GM23338 (cell line): Measurements from ENCODE around the gene C8G.

Experiments
- CREB1 ChIP-seq: fragments of 250-450 bp; sonication (Bioruptor Pico); IDR thresholded peaks from 2 replicates; pipeline ENCODE4 v1.5.0; 2020; ENCODE audit warnings: low read depth, mild to moderate bottlenecking, moderate library complexity
- EZH2 ChIP-seq: fragments of 200-600 bp; sonication (generic); IDR thresholded peaks from one replicate; pipeline ENCODE4 v1.8.0; 2017; ENCODE audit warnings: antibody characterized with exemption, mild to moderate bottlenecking, low read depth; ENCODE audit not compliant: unreplicated experiment
- EZH2phosphoT487 ChIP-seq: fragments of 200-600 bp; sonication (generic); IDR thresholded peaks from one replicate; pipeline ENCODE4 v1.8.1; 2018; ENCODE audit warnings: antibody characterized with exemption; ENCODE audit not compliant: unreplicated experiment
- JUNB ChIP-seq: IDR thresholded peaks from one replicate; pipeline ENCODE4 v1.6.1; 2016; ENCODE audit warnings: antibody characterized with exemption; ENCODE audit not compliant: unreplicated experiment
- POLR2AphosphoS5 ChIP-seq: IDR thresholded peaks from 2 replicates; pipeline ENCODE4 v1.6.1; 2016; ENCODE audit warnings: antibody characterized with exemption, low read depth
- STAT1 ChIP-seq: IDR thresholded peaks from one replicate; pipeline ENCODE4 v1.6.1; 2016; ENCODE audit warnings: antibody characterized with exemption; ENCODE audit not compliant: unreplicated experiment
- TF ChIP-seq, protein P1 (sequence below), 2 experiments: fragments of 200-600 bp in 1 of 2; sonication (generic) in 1 of 2; conservative IDR thresholded peaks; 2 replicates each; pipeline versions ENCODE4 v1.5.1 to v1.6.1; 2016 to 2017; ENCODE audit warnings: antibody characterized with exemption in 2 of 2, low read depth in 2 of 2, mild to moderate bottlenecking in 2 of 2, moderate library complexity in 1 of 2
- TF ChIP-seq, protein P2 (sequence below): IDR thresholded peaks from one replicate; pipeline ENCODE4 v1.6.1; 2018; ENCODE audit warnings: antibody characterized with exemption; ENCODE audit not compliant: unreplicated experiment

DNA sequence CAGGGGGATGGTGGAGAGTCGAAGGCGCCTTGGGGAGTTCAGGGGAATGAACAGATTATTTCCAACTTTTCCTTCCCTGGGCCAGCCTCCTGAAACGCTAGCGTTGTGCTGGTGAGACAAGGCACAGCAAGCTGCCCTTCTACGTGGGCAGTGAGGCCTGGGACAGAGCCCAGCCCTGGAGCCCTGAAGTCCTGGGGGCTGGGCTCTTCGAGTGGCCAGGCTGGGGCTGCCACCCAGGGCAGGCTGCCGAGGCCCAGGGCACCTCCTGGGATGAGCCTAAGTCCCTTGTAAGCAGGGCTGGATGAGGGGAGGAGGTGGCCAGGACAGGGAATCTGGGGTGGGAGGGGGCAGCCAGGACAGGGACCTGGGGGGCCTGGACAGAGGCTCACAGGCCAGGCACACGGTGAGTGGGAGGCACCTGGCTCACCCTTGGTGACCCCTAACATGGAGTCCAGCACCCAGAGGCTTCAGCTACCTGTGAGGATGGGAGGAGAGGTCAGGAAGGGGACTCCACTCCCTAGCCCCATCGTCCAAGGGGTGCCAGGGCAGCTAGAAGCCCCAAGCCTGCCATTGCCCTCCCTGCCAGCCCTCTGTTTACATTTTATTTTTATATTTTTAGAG is 5.7 kb downstream of the C8G start:
- TF ChIP-seq, protein P1, sequence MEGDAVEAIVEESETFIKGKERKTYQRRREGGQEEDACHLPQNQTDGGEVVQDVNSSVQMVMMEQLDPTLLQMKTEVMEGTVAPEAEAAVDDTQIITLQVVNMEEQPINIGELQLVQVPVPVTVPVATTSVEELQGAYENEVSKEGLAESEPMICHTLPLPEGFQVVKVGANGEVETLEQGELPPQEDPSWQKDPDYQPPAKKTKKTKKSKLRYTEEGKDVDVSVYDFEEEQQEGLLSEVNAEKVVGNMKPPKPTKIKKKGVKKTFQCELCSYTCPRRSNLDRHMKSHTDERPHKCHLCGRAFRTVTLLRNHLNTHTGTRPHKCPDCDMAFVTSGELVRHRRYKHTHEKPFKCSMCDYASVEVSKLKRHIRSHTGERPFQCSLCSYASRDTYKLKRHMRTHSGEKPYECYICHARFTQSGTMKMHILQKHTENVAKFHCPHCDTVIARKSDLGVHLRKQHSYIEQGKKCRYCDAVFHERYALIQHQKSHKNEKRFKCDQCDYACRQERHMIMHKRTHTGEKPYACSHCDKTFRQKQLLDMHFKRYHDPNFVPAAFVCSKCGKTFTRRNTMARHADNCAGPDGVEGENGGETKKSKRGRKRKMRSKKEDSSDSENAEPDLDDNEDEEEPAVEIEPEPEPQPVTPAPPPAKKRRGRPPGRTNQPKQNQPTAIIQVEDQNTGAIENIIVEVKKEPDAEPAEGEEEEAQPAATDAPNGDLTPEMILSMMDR (conservative IDR thresholded peaks at IDR 0.05; ENCODE audit: low read depth in 2 of 2) = no peak
- no peak for TF ChIP-seq POLR2AphosphoS5
- TF ChIP-seq EZH2 = no peak
- no peak for TF ChIP-seq STAT1
- TF ChIP-seq, protein P2, sequence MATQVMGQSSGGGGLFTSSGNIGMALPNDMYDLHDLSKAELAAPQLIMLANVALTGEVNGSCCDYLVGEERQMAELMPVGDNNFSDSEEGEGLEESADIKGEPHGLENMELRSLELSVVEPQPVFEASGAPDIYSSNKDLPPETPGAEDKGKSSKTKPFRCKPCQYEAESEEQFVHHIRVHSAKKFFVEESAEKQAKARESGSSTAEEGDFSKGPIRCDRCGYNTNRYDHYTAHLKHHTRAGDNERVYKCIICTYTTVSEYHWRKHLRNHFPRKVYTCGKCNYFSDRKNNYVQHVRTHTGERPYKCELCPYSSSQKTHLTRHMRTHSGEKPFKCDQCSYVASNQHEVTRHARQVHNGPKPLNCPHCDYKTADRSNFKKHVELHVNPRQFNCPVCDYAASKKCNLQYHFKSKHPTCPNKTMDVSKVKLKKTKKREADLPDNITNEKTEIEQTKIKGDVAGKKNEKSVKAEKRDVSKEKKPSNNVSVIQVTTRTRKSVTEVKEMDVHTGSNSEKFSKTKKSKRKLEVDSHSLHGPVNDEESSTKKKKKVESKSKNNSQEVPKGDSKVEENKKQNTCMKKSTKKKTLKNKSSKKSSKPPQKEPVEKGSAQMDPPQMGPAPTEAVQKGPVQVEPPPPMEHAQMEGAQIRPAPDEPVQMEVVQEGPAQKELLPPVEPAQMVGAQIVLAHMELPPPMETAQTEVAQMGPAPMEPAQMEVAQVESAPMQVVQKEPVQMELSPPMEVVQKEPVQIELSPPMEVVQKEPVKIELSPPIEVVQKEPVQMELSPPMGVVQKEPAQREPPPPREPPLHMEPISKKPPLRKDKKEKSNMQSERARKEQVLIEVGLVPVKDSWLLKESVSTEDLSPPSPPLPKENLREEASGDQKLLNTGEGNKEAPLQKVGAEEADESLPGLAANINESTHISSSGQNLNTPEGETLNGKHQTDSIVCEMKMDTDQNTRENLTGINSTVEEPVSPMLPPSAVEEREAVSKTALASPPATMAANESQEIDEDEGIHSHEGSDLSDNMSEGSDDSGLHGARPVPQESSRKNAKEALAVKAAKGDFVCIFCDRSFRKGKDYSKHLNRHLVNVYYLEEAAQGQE = no peak
- TF ChIP-seq JUNB = no peak
- no peak for TF ChIP-seq CREB1 (CRISPR knock-in tag)
- no peak for TF ChIP-seq EZH2phosphoT487
